K562 (cell line): ENCODE results near the gene SLC25A28. TPM values are rescaled to one million over a fixed set of nuclear protein-coding genes. Genes with fewer than 3 reads are reported as not detected.

ENCODE experiments used
- BCOR ChIP-seq: fragments of 450-650 bp; IDR thresholded peaks from 2 replicates; pipeline ENCODE4 v1.6.1; 2016
- CUX1 ChIP-seq: fragments of 200-800 bp; sonication (Bioruptor generic); IDR thresholded peaks from 2 replicates; pipeline ENCODE4 v1.6.1; 2016; ENCODE audit warnings: missing genetic modification characterization, missing compliant biosample characterization
- EGR1 ChIP-seq: fragments of 450-650 bp; conservative IDR thresholded peaks from 2 replicates; pipeline ENCODE4 v1.6.1; 2017; ENCODE audit warnings: mild to moderate bottlenecking
- EP300 ChIP-seq: IDR thresholded peaks from 2 replicates; pipeline ENCODE4 v1.6.1; 2012; ENCODE audit warnings: low read length, improper control_type of control experiment
- FOXK2 ChIP-seq, 2 experiments: fragments of 450-650 bp; IDR thresholded peaks in 1 of 2; conservative IDR thresholded peaks in 1 of 2; 2 replicates each; pipeline ENCODE4 v1.6.1; 2016; ENCODE audit warnings: low read depth in 2 of 2, mild to moderate bottlenecking in 1 of 2
- L3MBTL2 ChIP-seq: fragments of 450-650 bp; IDR thresholded peaks from 2 replicates; pipeline ENCODE4 v1.6.1; 2016; ENCODE audit warnings: mild to moderate bottlenecking, moderate library complexity
- MCM7 ChIP-seq, 2 experiments: fragments of 450-650 bp; IDR thresholded peaks; 2 replicates each; pipeline ENCODE4 v1.6.1; 2016 to 2018
- NELFE ChIP-seq: IDR thresholded peaks from 2 replicates; pipeline ENCODE4 v1.6.1; 2011; ENCODE audit warnings: mild to moderate bottlenecking; ENCODE audit not compliant: insufficient read depth, insufficient read length
- NR2C2 ChIP-seq, 2 experiments: fragments of 200-800 bp in 1 of 2; sonication (Bioruptor generic) in 1 of 2; sonication (generic) in 1 of 2; formaldehyde crosslinking in 1 of 2; IDR thresholded peaks; 2 replicates each; pipeline versions ENCODE4 v1.6.1 to v1.8.0; 2016 to 2022; ENCODE audit warnings: mild to moderate bottlenecking in 1 of 2, missing compliant biosample characterization in 1 of 2, missing genetic modification characterization in 1 of 2, missing genetic modification reagents in 1 of 2
- RBM17 ChIP-seq: fragments of 200-400 bp; formaldehyde crosslinking; IDR thresholded peaks from 2 replicates; pipeline ENCODE4 v1.6.1; 2017; ENCODE audit warnings: low read depth, mild to moderate bottlenecking, low read length, borderline replicate concordance
- RFX1 ChIP-seq: fragments of 450-650 bp; IDR thresholded peaks from 2 replicates; pipeline ENCODE4 v1.6.1; 2016; ENCODE audit warnings: mild to moderate bottlenecking, moderate library complexity
- TAF1 ChIP-seq: IDR thresholded peaks from 2 replicates; pipeline ENCODE4 v1.6.1; 2011; ENCODE audit warnings: mild to moderate bottlenecking, low read length, moderate library complexity; ENCODE audit not compliant: insufficient read depth, control insufficient read depth, severe bottlenecking; ENCODE audit errors: extremely low read depth
- XRCC5 ChIP-seq: fragments of 200-400 bp; formaldehyde crosslinking; IDR thresholded peaks from 2 replicates; pipeline ENCODE4 v1.6.1; 2017; ENCODE audit warnings: low read depth, mild to moderate bottlenecking, low read length
- ZNF24 ChIP-seq: fragments of 450-650 bp; IDR thresholded peaks from 2 replicates; pipeline ENCODE4 v1.6.1; 2016
- ZNF77 ChIP-seq: fragments of 250-450 bp; sonication (Bioruptor Pico); IDR thresholded peaks from 2 replicates; pipeline ENCODE4 v1.5.0; 2020
- polyA plus RNA-seq, 8 experiments: library from polyadenylated mRNA; depleted of rRNA in 4 of 8; stranded (reverse) in 5 of 8; unstranded in 3 of 8; fragments of >200 nt; fragmentation: Nextera tagmentation in 2 of 8; fragmentation: Illumina TruSeq in 1 of 8; extraction: Ambion mirVana in 2 of 8; extraction: Trizol in 1 of 8; gene quantifications; 2 replicates each; pipeline versions ENCODE4 v1.2.1 to v1.2.3, GENCODE V29; 2011 to 2014; ENCODE audit warnings: inconsistent platforms in 1 of 8, missing spikeins in 1 of 8
- total RNA-seq, 7 experiments: library from RNA; depleted of rRNA in 6 of 7; stranded (reverse); fragments of >200 nt in 6 of 7; fragmentation: Illumina TruSeq in 2 of 7; extraction: Trizol in 2 of 7; gene quantifications; 2 replicates each; pipeline versions ENCODE4 v1.2.1 to v1.2.3, GENCODE V29; 2011 to 2021; ENCODE audit warnings: low replicate concordance in 1 of 7
- TF ChIP-seq, protein P1 (sequence below): conservative IDR thresholded peaks from 2 replicates; pipeline ENCODE4 v1.6.1; 2011; ENCODE audit warnings: low read depth, mild to moderate bottlenecking, low read length; ENCODE audit not compliant: control insufficient read depth
- TF ChIP-seq, protein P2 (sequence below): IDR thresholded peaks from 2 replicates; pipeline ENCODE4 v1.6.1; 2011; ENCODE audit warnings: borderline replicate concordance, low read depth, mild to moderate bottlenecking, moderate library complexity, low read length; ENCODE audit not compliant: insufficient read depth, poor library complexity, severe bottlenecking
- TF ChIP-seq, protein P3 (sequence below), 2 experiments: fragments of 450-650 bp in 1 of 2; sonication (generic) in 1 of 2; formaldehyde crosslinking; conservative IDR thresholded peaks; 2 replicates each; pipeline versions ENCODE4 v1.4.0 to v1.8.1; 2020 to 2022; ENCODE audit warnings: mild to moderate bottlenecking in 1 of 2, missing genetic modification reagents in 1 of 2
- TF ChIP-seq, protein P4 (sequence below): fragments of 250-450 bp; sonication (Bioruptor Pico); IDR thresholded peaks from 2 replicates; pipeline ENCODE4 v1.9.0; 2021; ENCODE audit warnings: mild to moderate bottlenecking

Gene SLC25A28
- total and polyA plus RNA-seq, 9 of the 15 experiments (the other 6 are each of a cell fraction or from before 2014, with no cell fraction given) = 6.2 to 32.3 (median 18.8) TPM

- TF ChIP-seq CUX1 (CRISPR knock-in tag) (no peak), FOXK2 (conservative IDR thresholded peaks at IDR 0.05 in 1 of 2, IDR thresholded peaks at IDR 0.05 in 1 of 2; ENCODE audit: low read depth in 2 of 2) (0 out of 4 replicates have a peak, but pooled peaks of 1 of the 2 experiments have one; percentile 53), TAF1 (no peak), EGR1 (peak; percentile 94), NELFE (no peak), MCM7 (IDR thresholded peaks at IDR 0.05) (no peak), BCOR (peak; percentile 21; the same call in 1 of the 2 replicates), XRCC5 (no peak), RBM17 (no peak), EP300 (no peak), L3MBTL2 (peak; percentile 54; the same call in 1 of the 2 replicates), RFX1 (no peak), NR2C2 (CRISPR knock-in tag; IDR thresholded peaks at IDR 0.05) (0 out of 2 replicates have a peak, but pooled peaks have one; percentile 20), NR2C2 (tag; IDR thresholded peaks at IDR 0.05) (no peak), ZNF24 (peak; percentile 94), ZNF77 (no peak)
- TF ChIP-seq, protein P1, sequence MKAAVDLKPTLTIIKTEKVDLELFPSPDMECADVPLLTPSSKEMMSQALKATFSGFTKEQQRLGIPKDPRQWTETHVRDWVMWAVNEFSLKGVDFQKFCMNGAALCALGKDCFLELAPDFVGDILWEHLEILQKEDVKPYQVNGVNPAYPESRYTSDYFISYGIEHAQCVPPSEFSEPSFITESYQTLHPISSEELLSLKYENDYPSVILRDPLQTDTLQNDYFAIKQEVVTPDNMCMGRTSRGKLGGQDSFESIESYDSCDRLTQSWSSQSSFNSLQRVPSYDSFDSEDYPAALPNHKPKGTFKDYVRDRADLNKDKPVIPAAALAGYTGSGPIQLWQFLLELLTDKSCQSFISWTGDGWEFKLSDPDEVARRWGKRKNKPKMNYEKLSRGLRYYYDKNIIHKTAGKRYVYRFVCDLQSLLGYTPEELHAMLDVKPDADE = no peak
- TF ChIP-seq, protein P2, sequence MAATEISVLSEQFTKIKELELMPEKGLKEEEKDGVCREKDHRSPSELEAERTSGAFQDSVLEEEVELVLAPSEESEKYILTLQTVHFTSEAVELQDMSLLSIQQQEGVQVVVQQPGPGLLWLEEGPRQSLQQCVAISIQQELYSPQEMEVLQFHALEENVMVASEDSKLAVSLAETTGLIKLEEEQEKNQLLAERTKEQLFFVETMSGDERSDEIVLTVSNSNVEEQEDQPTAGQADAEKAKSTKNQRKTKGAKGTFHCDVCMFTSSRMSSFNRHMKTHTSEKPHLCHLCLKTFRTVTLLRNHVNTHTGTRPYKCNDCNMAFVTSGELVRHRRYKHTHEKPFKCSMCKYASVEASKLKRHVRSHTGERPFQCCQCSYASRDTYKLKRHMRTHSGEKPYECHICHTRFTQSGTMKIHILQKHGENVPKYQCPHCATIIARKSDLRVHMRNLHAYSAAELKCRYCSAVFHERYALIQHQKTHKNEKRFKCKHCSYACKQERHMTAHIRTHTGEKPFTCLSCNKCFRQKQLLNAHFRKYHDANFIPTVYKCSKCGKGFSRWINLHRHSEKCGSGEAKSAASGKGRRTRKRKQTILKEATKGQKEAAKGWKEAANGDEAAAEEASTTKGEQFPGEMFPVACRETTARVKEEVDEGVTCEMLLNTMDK = no peak
- TF ChIP-seq, protein P3, sequence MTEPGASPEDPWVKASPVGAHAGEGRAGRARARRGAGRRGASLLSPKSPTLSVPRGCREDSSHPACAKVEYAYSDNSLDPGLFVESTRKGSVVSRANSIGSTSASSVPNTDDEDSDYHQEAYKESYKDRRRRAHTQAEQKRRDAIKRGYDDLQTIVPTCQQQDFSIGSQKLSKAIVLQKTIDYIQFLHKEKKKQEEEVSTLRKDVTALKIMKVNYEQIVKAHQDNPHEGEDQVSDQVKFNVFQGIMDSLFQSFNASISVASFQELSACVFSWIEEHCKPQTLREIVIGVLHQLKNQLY (CRISPR knock-in tag; conservative IDR thresholded peaks at IDR 0.05) = no peak
- TF ChIP-seq, protein P4, sequence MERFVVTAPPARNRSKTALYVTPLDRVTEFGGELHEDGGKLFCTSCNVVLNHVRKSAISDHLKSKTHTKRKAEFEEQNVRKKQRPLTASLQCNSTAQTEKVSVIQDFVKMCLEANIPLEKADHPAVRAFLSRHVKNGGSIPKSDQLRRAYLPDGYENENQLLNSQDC (CRISPR knock-in tag) = no peak
These were observed 38.4 kb upstream of the SLC25A28 start (continued) for GRCh38 chr10:99658622-99659030.
